Endometrial microvascular endothelial cells (primary cell): ENCODE data around the gene IRX2. TPM values are rescaled to one million over a fixed set of nuclear protein-coding genes. Genes with fewer than 3 reads are reported as not detected.

Experiments used
- in situ Hi-C: cut with HindIII; loops from 2 replicates; pipeline ENCODE4 v1.10.0; 2017; ENCODE audit warnings: low sequenced_read_pairs, low pct_unique_long_range_greater_than_20kb; ENCODE audit errors: inconsistent ontology term
- total RNA-seq: library from RNA; depleted of rRNA; stranded (reverse); fragments of >200 nt; gene quantifications from one replicate; pipeline ENCODE4 v1.2.3, GENCODE V29; 2015; ENCODE audit errors: inconsistent ontology term

IRX2 gene
- total RNA-seq, 1 donor from 2014 or later, result not detected

DNA sequence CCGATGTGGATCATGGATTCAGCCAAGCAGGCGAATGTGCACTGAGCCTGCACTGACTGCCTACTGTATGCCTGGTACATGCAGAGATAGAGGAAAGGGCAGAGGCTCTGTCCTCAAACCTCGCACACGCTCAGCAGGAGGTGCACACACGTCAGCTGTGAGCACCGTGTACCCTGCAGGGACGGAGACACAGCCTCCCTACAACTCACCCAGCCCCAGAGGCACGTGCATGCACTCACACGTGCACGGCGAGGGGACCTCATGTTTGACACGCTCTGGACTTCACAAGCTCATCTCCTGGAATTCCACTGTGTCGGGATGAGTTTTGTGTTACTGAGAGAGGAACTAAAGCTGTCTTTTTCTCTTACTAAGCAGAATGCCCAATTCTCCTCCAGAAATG, 48.4 kb downstream of the IRX2 start:
- in situ Hi-C loops, result no loop called here

GRCh38 chr5:2702096-2702879, 49.2 kb downstream of the IRX2 start:
- in situ Hi-C loops, result no loop called here

DNA sequence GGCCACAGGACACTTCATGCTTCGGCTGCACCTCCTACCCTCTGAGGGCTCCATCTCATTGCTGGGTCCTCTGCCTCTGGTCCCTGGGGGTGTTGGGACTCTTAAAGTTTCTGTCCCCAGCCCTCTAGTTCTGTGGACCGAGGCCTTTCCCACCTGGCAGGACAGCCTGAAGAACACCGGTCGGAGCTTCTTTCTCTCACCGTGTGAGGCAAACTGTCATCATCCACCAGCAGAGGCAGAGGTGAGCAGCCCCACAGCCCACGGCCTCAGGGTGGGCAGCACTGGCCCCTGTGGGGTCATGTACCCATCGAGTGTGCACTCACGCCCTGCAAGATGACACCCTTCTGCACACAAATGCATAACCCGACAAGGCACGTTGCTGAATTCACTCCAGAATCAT, 49.9 kb downstream of the IRX2 start:
- in situ Hi-C loops, result no loop called here

DNA sequence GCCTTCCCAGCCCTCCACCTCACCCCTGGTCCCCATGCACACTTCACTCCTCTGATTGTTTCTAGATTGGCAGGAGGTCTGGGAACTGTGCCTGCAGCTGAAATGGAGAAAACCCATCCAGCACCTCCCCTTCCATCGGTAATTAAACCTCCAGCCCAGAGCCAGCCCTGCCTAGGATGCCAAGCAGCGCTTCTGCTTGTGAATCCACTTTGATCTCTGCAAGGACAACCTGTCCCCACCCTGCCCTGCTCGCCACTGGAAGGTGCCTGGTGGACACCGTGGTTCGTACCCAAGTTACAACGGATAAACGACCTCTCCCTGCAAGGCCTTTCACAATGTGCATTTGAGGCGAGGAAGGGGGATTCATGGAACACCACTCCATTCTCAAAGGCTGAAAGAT, 50.6 kb downstream of the IRX2 start:
- in situ Hi-C loops, result no loop called here

GRCh38 chr5:2699686-2700085, 51.8 kb downstream of the IRX2 start:
- in situ Hi-C loops, result no loop called here

DNA sequence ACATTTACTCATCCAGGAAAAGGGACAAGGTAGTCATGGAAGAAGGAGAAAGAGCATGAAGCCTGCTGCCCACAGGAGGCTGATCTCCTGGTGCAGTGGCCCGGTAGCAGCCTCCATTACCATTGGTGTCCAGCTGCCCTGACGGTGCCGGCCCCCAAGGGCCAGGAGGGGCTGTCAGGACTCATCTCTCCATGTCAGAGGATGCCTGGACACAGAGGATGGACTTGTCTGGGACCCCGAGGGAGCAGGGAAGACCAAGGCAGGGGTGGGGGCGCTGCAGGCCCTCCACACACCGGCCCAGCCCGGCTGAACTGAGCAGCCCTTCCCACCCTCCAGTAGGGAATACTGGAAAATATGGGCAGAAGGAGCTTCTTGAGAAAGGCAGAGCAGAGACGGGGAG, 52.2 kb downstream of the IRX2 start:
- in situ Hi-C loops, result no loop called here

- in situ Hi-C loops, result no loop called here
Measured at GRCh38 chr5:2698581-2698980, 52.9 kb downstream of the IRX2 start.

DNA sequence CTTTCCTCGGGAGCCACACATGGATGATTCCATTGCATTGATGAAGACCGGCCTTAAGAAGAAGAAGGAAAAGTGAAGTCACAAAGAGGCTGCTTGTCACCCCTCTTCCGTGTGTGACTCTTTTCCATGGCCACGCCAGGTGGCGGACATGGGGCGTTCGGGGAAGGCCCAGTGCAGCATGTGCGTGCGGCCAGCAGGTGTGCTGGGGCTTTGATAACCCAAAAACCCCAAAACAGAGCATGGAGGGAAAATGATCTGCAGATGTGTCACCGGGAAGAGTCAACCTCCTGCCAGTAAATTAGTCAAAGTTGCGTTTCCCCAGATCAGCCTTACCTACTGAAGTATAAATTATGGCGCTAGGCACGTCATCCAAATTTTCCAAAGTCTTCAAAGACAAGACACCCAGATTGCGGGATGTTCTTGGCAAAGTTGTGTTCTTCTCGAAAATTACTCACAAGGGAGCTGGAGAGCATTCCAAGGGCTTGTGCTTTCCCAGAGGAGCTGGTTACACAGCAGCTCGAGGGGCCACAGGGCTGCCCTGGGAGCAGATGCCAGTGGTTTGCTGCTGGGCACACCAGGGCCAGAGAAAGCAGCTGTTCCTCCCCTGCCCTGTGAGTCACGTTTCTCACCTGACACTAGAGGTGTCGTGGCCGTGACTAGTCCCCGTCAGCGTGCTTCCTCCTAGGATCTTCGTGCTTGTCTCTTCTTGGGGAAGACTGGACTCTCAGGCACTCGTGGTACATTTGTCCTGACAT, 53.9 kb downstream of the IRX2 start:
- in situ Hi-C loops, result no loop called here

- in situ Hi-C loops, result no loop called here
Measured at GRCh38 chr5:2697041-2697440, 54.4 kb downstream of the IRX2 start.
